BJ (cell line): ENCODE measurements around the gene STXBP4. TPM values are rescaled to one million over a fixed set of nuclear protein-coding genes. Genes with fewer than 3 reads are reported as not detected.

Source experiments
- CTCF ChIA-PET: fragments of 350-600 bp; formaldehyde crosslinking; extraction: SDS; loops from one replicate; lab custom pipeline; 2021; ENCODE audit warnings: antibody characterized with exemption, inconsistent platforms; lab: Yijun Ruan, JAX
- POLR2A ChIA-PET: fragments of 300-600 bp; sonication (Branson Sonifier 250); formaldehyde crosslinking; extraction: SDS; loops from one replicate; lab custom pipeline; 2021; ENCODE audit warnings: antibody characterized with exemption; lab: Charles Lee
- DNase-seq: peaks from one replicate; pipeline ENCODE4 v3.0.0-alpha.2; 2011; ENCODE audit warnings: low read depth
- H3K27me3 ChIP-seq: 2 replicates; pipeline ENCODE4 v1.6.0; 2011; ENCODE audit warnings: low read length; ENCODE audit not compliant: control insufficient read depth, insufficient read depth
- H3K36me3 ChIP-seq: 2 replicates; pipeline ENCODE4 v1.5.1; 2011; ENCODE audit warnings: low read length; ENCODE audit not compliant: control insufficient read depth, insufficient read depth
- H3K4me3 ChIP-seq: 2 replicates; pipeline ENCODE4 v1.5.1; 2011; ENCODE audit warnings: low read depth, mild to moderate bottlenecking, control low read depth, low read length
- polyA plus RNA-seq: library from polyadenylated mRNA; depleted of rRNA; stranded (reverse); fragments of >200 nt; gene quantifications from 2 replicates; pipeline ENCODE4 v1.2.3, GENCODE V29; 2011
- TF ChIP-seq, protein P1 (sequence below): IDR thresholded peaks from 2 replicates; pipeline ENCODE4 v1.5.1; 2011; ENCODE audit warnings: low read depth, mild to moderate bottlenecking, control low read depth, inconsistent platforms, low read length, moderate library complexity; ENCODE audit not compliant: insufficient read depth

Gene STXBP4
- polyA plus RNA-seq, 1 experiment: 1.8 TPM

DNA sequence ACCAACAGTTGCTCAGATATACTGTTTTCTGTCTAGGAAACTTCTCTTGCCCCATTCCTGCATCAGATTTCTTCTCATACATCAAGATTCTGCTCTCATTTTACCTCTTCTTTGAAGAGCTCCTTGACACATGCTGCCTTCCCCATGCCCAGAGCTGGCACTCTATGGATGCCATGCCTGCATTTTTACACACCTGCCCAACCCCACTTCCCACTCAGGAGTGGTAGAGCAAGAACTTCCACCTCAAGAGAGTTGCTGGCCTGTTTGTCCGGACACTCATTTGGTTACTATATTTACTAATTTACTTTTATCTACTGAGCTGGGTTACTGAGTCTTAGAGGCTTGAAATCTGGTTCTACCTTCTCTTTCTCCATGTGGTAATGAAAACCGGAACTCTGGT, 197.9 kb downstream of the STXBP4 start:
- TF ChIP-seq, protein P1, sequence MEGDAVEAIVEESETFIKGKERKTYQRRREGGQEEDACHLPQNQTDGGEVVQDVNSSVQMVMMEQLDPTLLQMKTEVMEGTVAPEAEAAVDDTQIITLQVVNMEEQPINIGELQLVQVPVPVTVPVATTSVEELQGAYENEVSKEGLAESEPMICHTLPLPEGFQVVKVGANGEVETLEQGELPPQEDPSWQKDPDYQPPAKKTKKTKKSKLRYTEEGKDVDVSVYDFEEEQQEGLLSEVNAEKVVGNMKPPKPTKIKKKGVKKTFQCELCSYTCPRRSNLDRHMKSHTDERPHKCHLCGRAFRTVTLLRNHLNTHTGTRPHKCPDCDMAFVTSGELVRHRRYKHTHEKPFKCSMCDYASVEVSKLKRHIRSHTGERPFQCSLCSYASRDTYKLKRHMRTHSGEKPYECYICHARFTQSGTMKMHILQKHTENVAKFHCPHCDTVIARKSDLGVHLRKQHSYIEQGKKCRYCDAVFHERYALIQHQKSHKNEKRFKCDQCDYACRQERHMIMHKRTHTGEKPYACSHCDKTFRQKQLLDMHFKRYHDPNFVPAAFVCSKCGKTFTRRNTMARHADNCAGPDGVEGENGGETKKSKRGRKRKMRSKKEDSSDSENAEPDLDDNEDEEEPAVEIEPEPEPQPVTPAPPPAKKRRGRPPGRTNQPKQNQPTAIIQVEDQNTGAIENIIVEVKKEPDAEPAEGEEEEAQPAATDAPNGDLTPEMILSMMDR: no peak
- CTCF ChIA-PET: no interaction called here
- H3K27me3 ChIP-seq: no peaks in the 10 kb centered on the region
- H3K36me3 ChIP-seq: no peaks in the 10 kb centered on the region
- no peak for DNase-seq
- POLR2A ChIA-PET: no interaction called here
- H3K4me3 ChIP-seq: no peak overlapping the region

DNA sequence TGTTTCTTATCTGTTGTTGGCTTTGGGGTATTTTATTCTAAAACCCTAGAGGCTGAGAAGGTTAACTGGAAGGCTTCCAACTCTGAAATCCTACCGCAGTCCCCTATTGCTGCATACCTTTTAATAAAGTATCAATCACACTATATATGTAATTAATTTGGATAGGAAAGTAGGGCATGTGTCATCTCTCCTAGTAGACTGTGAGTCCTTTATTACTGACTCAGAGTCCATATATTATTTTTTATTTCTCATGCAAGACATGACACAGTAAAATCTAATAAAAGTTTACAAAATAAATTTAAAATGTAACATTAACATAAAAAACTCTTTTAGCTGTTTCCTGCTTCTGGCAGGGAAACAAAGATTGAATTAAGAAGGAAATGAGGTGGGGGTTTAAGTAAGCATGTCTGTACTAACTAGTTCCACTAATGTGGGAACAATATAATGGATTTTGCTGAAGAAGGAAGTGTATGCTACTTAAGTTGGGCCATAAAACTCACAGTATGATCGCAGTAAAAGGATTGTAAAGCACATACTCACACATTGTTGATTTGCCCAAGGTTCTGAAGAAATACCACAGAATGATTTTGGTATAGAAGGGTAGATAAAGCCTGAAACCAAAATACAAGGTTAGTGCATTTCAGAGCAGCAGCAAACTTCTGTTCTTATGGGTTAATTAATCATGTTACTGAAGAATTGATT, 198.6 kb downstream of the STXBP4 start:
- Histone ChIP-seq H3K36me3 (no peaks in the 10 kb centered on the region), H3K4me3 (no peak overlapping the region), H3K27me3 (no peaks in the 10 kb centered on the region)
- CTCF ChIA-PET: no interaction called here
- POLR2A ChIA-PET: no interaction called here
- TF ChIP-seq, protein P1: no peak
- no peak for DNase-seq

DNA sequence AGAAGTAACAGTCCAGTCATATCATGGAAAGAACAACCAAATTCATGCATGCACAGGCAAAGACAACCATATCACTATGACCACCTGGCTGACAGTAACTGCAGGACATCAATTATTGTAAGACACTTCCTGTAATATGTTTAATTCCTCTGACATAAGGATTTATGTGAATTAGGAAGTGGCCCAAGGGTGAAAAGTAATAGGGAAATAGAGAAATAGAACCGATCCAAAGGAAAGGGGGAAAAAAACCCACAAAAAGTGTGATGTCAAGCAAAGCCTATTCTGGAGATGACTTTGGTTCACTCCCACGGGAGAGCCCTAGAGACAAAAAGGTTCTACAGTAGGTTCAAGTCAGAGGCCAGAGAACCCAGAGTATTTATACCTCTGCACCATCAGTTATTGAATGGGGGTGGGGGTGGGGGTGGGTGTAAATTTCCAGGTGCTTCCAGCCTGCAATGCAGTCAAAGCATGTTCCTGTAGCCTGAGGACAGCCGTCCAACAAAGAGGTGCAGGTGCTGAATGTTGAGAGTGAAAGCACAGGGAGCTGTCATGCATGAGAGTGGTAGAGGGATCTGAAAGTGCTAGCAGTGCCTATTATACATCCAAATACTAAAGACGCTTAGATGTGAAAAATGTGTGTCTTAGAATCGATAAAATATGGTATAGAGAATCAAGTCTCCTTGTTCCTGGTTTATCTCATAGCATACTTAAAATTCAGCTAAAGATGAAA, 200.6 kb downstream of the STXBP4 start:
- no peak for DNase-seq
- H3K36me3 ChIP-seq: no peaks in the 10 kb centered on the region
- H3K27me3 ChIP-seq: no peaks in the 10 kb centered on the region
- CTCF ChIA-PET: no interaction called here
- H3K4me3 ChIP-seq: no peak overlapping the region
- TF ChIP-seq, protein P1: no peak
- POLR2A ChIA-PET: no interaction called here

DNA sequence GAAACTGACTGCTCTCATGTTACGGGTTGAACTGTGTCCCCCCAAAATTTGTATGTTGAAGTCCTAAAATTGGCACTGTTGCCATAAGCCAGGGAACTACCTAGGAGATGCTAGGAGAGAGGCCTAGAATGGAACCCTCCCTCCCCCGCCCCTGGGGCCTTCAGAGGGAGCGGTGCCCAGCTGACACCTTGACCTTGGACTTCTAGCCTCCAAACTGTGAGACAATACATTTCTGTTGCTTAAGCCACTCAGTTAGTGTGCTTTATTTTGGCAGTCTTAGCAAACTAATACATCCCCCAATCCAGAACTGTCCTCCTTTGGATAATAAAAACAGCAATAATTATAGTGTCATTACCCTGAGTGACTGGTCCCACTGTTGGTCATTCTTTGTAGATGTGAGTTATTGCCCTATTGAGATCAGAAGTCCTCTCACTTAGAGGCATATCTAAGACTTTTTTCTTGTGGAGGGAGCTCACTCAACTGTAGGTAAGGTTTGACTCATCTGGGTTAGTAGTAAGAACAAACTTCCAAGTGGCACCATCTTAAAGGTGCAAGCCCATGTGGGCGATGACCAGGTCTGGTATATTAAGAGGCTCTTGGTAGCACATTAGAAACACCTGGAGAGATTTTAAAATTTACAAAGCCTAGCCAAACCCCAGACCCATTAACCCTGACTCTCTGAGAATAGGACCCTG, 203.2 kb downstream of the STXBP4 start:
- ChIA-PET CTCF (no interaction called here), POLR2A (no interaction called here)
- H3K36me3 ChIP-seq: no peaks in the 10 kb centered on the region
- no peak overlapping the region for H3K4me3 ChIP-seq
- no peak for DNase-seq
- no peaks in the 10 kb centered on the region for H3K27me3 ChIP-seq
- TF ChIP-seq, protein P1: no peak

DNA sequence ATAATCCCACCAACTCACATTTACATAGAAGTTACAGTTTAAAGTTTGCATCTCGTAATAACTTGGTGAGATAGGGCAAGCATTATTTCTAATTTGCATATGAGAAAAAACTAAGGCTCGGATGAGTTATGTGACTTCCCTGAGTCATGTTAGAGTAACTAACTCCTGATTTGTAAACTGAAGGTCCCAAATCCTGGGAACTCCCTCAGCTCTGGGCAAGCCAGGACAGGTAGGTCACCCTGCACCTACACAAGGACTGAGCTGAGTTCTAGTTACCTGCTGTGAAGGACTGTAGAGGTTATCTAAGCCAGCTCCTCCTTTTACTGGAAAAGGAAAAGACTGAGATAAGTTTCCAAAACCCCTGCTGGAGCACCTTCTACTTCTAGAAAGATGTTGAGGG, 204.0 kb downstream of the STXBP4 start:
- CTCF ChIA-PET: no interaction called here
- no peak for DNase-seq
- no peaks in the 10 kb centered on the region for H3K36me3 ChIP-seq
- no peak overlapping the region for H3K4me3 ChIP-seq
- POLR2A ChIA-PET: no interaction called here
- H3K27me3 ChIP-seq: no peaks in the 10 kb centered on the region
- TF ChIP-seq, protein P1: no peak
